SHP77 treated with DMSO at 0.1 percent for 48 hours (cell line): Measurements from ENCODE around the gene BUB1.
"Not testable (repeated sequence)": the region's sequence is repeated elsewhere in the genome, so short reads cannot be mapped to it uniquely, and the experiment has no call there.

Source experiments
- DNase-seq: peaks from one replicate; lab custom pipeline; 2025; lab: John Stamatoyannopoulos, UW

BUB1 gene

DNA sequence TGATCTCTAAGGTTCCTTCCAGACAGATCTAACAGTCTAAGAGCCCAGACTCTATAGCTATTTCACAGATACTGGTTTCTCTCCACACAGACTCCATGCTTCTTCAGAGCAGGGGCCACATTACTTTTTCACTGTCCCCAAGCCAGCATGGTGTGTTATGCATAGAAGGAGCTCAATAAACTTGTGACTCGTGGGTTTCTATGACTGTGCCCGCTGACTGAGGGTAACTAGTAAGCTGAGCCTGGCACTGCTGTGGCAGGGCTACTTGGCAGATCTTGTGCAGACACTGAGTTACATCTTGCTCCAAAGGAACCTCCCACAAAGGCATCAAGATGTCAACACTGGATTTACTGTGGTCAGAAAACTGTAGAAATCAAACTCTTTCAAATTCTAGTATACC is 85.9 kb downstream of the BUB1 start:
- not testable (repeated sequence) for DNase-seq

GRCh38 chr2:110589677-110590330 is 88.1 kb downstream of the BUB1 start:
- not testable (repeated sequence) for DNase-seq

GRCh38 chr2:110588520-110588919 is 89.3 kb downstream of the BUB1 start:
- DNase-seq = not testable (repeated sequence)
